ENCODE results near the gene ZNF423.

DNA sequence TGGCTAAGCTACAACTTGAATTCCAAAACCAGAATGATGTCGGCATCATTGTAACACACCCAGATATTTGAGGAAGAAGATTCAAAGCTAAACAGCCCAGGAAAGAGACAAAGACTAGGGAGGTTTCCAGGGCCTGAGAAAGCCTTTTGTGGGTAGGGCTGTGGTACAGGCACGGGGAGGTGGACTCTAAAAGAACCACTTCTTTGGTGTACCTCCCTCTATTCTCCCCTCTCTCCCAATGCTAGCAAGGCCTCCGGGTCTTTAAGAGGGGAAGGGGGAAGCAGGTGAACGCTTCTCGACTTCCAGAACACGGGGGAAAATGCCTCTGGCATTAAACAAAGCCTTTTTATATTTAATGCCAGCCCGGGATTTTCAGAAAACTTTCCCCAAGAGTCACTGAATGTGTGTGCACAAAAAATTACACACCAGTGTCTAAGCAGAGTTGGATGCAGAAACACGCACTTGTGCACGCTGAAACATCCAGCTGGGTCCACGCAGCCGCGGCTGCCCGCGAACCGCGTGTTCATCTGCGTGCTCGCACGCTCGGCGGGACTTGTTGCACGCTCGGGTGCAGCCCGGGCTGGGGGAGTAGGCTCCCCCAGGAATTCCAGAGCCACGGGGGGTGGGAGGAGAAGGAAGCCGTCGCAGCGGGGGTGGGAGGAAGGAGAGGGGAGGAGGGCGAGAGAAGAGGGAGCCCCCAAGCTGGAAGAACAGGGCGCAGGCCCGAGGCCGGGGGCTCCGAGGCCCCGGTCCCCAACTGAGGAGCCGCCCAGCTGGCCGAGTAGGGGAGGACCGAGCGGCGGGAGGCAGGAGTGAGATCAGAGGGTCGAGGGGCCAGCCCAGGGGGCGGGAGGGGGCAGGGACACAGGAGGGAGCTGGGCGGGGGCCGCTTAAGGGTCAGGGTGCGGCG, 20.1 kb upstream of the ZNF423 start:
- TF ChIP-seq, protein P1, sequence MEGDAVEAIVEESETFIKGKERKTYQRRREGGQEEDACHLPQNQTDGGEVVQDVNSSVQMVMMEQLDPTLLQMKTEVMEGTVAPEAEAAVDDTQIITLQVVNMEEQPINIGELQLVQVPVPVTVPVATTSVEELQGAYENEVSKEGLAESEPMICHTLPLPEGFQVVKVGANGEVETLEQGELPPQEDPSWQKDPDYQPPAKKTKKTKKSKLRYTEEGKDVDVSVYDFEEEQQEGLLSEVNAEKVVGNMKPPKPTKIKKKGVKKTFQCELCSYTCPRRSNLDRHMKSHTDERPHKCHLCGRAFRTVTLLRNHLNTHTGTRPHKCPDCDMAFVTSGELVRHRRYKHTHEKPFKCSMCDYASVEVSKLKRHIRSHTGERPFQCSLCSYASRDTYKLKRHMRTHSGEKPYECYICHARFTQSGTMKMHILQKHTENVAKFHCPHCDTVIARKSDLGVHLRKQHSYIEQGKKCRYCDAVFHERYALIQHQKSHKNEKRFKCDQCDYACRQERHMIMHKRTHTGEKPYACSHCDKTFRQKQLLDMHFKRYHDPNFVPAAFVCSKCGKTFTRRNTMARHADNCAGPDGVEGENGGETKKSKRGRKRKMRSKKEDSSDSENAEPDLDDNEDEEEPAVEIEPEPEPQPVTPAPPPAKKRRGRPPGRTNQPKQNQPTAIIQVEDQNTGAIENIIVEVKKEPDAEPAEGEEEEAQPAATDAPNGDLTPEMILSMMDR (IDR thresholded peaks at IDR 0.05) = no peak
- no peak for TF ChIP-seq POLR2A (IDR thresholded peaks at IDR 0.05)
